SK-N-SH (cell line): Measurements from ENCODE around the gene NSUN7. TPM values are rescaled to one million over a fixed set of nuclear protein-coding genes. Genes with fewer than 3 reads are reported as not detected.

ENCODE experiments used
- CTCF ChIA-PET: fragments of 300-600, 350-600 bp; formaldehyde crosslinking; extraction: SDS; loops from one replicate; lab custom pipeline; 2021; lab: Yijun Ruan, JAX
- POLR2A ChIA-PET: fragments of 350-600 bp; sonication (Branson Sonifier 250); formaldehyde crosslinking; extraction: SDS; loops from one replicate; lab custom pipeline; 2020; ENCODE audit warnings: antibody characterized with exemption, inconsistent platforms; lab: Yijun Ruan, JAX
- DNase-seq: peaks from one replicate; pipeline ENCODE4 v3.0.0; 2012
- H2AFZ ChIP-seq: fragments of 200-600 bp; sonication (generic); 2 replicates; pipeline ENCODE4 v1.8.1; 2016; ENCODE audit warnings: antibody characterized with exemption, mild to moderate bottlenecking, low read depth
- H3F3A ChIP-seq: fragments of 200-600 bp; sonication (generic); replicated peaks from 2 replicates; pipeline ENCODE3; 2016; ENCODE audit warnings: antibody characterized with exemption, mild to moderate bottlenecking; ENCODE audit not compliant: insufficient read depth
- H3K27ac ChIP-seq, 2 experiments: fragments of 200-500 bp in 1 of 2; fragments of 200-600 bp in 1 of 2; sonication (Bioruptor generic) in 1 of 2; sonication (generic), shearing (Covaris generic) in 1 of 2; 2 replicates each; pipeline versions ENCODE4 v1.5.1 to v1.6.1; 2014 to 2016; ENCODE audit warnings: low read depth in 2 of 2, inconsistent platforms in 1 of 2, low read length in 1 of 2, mild to moderate bottlenecking in 1 of 2, mixed read lengths in 1 of 2
- H3K27me3 ChIP-seq: fragments of 200-600 bp; sonication (generic), shearing (Covaris generic); 2 replicates; pipeline ENCODE4 v1.6.1; 2016; ENCODE audit warnings: mixed run types; ENCODE audit not compliant: insufficient read depth
- H3K36me3 ChIP-seq, 2 experiments: fragments of 200-500 bp in 1 of 2; fragments of 200-600 bp in 1 of 2; sonication (Bioruptor generic) in 1 of 2; sonication (generic) in 1 of 2; replicated peaks in 1 of 2; 2 replicates each; pipeline versions ENCODE3 to v1.5.1; 2014 to 2016; ENCODE audit warnings: low read length in 1 of 2, mild to moderate bottlenecking in 1 of 2; ENCODE audit not compliant: insufficient read depth in 2 of 2, control insufficient read depth in 1 of 2
- H3K4me1 ChIP-seq, 2 experiments: fragments of 200-500 bp in 1 of 2; fragments of 200-600 bp in 1 of 2; sonication (Bioruptor generic) in 1 of 2; sonication (generic), shearing (Covaris generic) in 1 of 2; 2 replicates each; pipeline versions ENCODE4 v1.5.1 to v1.6.1; 2014 to 2016; ENCODE audit warnings: low read depth in 1 of 2, low read length in 1 of 2, mixed run types in 1 of 2; ENCODE audit not compliant: insufficient read depth in 2 of 2, control insufficient read depth in 1 of 2
- H3K4me2 ChIP-seq: fragments of 200-600 bp; sonication (generic), shearing (Covaris generic); 2 replicates; pipeline ENCODE4 v1.6.1; 2017; ENCODE audit warnings: mixed run types
- H3K4me3 ChIP-seq, 2 experiments: fragments of 200-500 bp in 1 of 2; fragments of 200-600 bp in 1 of 2; sonication (Bioruptor generic) in 1 of 2; sonication (generic), shearing (Covaris generic) in 1 of 2; 2 replicates each; pipeline versions ENCODE4 v1.5.1 to v1.8.1; 2014 to 2016; ENCODE audit warnings: low read depth in 2 of 2, inconsistent platforms in 1 of 2, low read length in 1 of 2, mild to moderate bottlenecking in 1 of 2, mixed read lengths in 1 of 2, moderate library complexity in 1 of 2
- H3K79me2 ChIP-seq: fragments of 200-600 bp; sonication (generic); 2 replicates; pipeline ENCODE4 v1.8.1; 2017; ENCODE audit warnings: mild to moderate bottlenecking; ENCODE audit not compliant: insufficient read depth
- H3K9ac ChIP-seq: fragments of 200-600 bp; sonication (generic); 2 replicates; pipeline ENCODE4 v1.6.1; 2017; ENCODE audit warnings: mixed run types
- H3K9me2 ChIP-seq: fragments of 200-600 bp; sonication (generic); 2 replicates; pipeline ENCODE4 v1.6.1; 2017; ENCODE audit warnings: mixed run types
- H3K9me3 ChIP-seq: fragments of 200-600 bp; sonication (generic); 2 replicates; pipeline ENCODE4 v1.6.1; 2017; ENCODE audit warnings: mixed run types, mild to moderate bottlenecking, moderate library complexity
- H4K20me1 ChIP-seq: fragments of 200-600 bp; sonication (generic); 2 replicates; pipeline ENCODE4 v1.6.1; 2017; ENCODE audit warnings: mild to moderate bottlenecking, mixed run types; ENCODE audit not compliant: insufficient read depth
- CTCF ChIP-seq: fragments of 200-600 bp; sonication (generic); IDR thresholded peaks from 2 replicates; pipeline ENCODE4 v1.6.1; 2017; ENCODE audit warnings: antibody characterized with exemption, mild to moderate bottlenecking, moderate library complexity
- ELF1 ChIP-seq: IDR thresholded peaks from 2 replicates; pipeline ENCODE4 v1.4.0; 2012
- EZH2phosphoT487 ChIP-seq: fragments of 200-600 bp; sonication (generic); IDR thresholded peaks from 2 replicates; pipeline ENCODE4 v1.6.1; 2017; ENCODE audit warnings: low read depth, mixed run types, mild to moderate bottlenecking, antibody characterized with exemption, moderate library complexity, borderline replicate concordance
- FOXJ3 ChIP-seq: sonication (generic); formaldehyde crosslinking; IDR thresholded peaks from 2 replicates; pipeline ENCODE4 v1.5.1; 2020; ENCODE audit warnings: mild to moderate bottlenecking, missing genetic modification reagents
- GATA2 ChIP-seq: sonication (generic); formaldehyde crosslinking; IDR thresholded peaks from 2 replicates; pipeline ENCODE4 v1.5.0; 2020; ENCODE audit warnings: mild to moderate bottlenecking, missing genetic modification reagents
- IRF3 ChIP-seq: fragments of 150-350 bp; IDR thresholded peaks from 2 replicates; pipeline ENCODE4 v1.6.1; 2016; ENCODE audit warnings: mild to moderate bottlenecking, low read depth, low read length
- NRF1 ChIP-seq: IDR thresholded peaks from 2 replicates; pipeline ENCODE4 v1.6.1; 2012; ENCODE audit warnings: low read depth, mild to moderate bottlenecking, low read length
- POLR2AphosphoS5 ChIP-seq: IDR thresholded peaks from 2 replicates; pipeline ENCODE4 v1.6.1; 2012; ENCODE audit warnings: low read depth, low read length
- RCOR1 ChIP-seq: fragments of 150-350 bp; IDR thresholded peaks from 2 replicates; pipeline ENCODE4 v1.6.1; 2017; ENCODE audit warnings: antibody characterized with exemption, low read length
- REST ChIP-seq: IDR thresholded peaks from 2 replicates; pipeline ENCODE4 v1.6.1; 2012; ENCODE audit warnings: mild to moderate bottlenecking, low read depth, low read length, moderate library complexity
- SMC3 ChIP-seq: IDR thresholded peaks from 2 replicates; pipeline ENCODE4 v1.6.1; 2012; ENCODE audit warnings: low read depth, low read length, improper control_type of control experiment
- TAF1 ChIP-seq: IDR thresholded peaks from 2 replicates; pipeline ENCODE4 v1.6.1; 2012; ENCODE audit warnings: low read depth, mild to moderate bottlenecking, low read length, moderate library complexity, borderline replicate concordance
- TEAD4 ChIP-seq: IDR thresholded peaks from 2 replicates; pipeline ENCODE4 v1.4.0; 2012; ENCODE audit warnings: mild to moderate bottlenecking, borderline replicate concordance; ENCODE audit not compliant: insufficient read depth
- USF2 ChIP-seq: fragments of 150-350 bp; IDR thresholded peaks from 2 replicates; pipeline ENCODE4 v1.6.1; 2017; ENCODE audit warnings: antibody characterized with exemption, low read length, low read depth, borderline replicate concordance
- YY1 ChIP-seq: IDR thresholded peaks from 2 replicates; pipeline ENCODE4 v1.4.0; 2012; ENCODE audit warnings: low read depth, mild to moderate bottlenecking
- WGBS: methylation state at CpG from one replicate; pipeline ENCODE4 v1.1.6; 2017; ENCODE audit warnings: low lambda C conversion rate; 5-methylcytosine and 5-hydroxymethylcytosine counted together
- polyA plus RNA-seq, 3 experiments: library from polyadenylated mRNA; depleted of rRNA; stranded (reverse); fragments of >200 nt; gene quantifications; 2 replicates each; pipeline ENCODE4 v1.2.3, GENCODE V29; 2012

The NSUN7 gene
- polyA plus RNA-seq, 1 of the 3 experiments (the other 2 are of a cell fraction): 0.28 TPM

- Histone ChIP-seq H3K27ac (no peak overlapping the region), H3K4me3 (0 out of 4 replicates have a peak overlapping the region, but pooled peaks of 1 of the 2 experiments have one; percentile 24), H3F3A (no peaks in the 10 kb centered on the region)
- TF ChIP-seq EZH2phosphoT487 (no peak), TAF1 (no peak), USF2 (no peak), FOXJ3 (CRISPR knock-in tag) (no peak), IRF3 (no peak), TEAD4 (no peak), GATA2 (CRISPR knock-in tag) (no peak)
- TF ChIP-seq, all 33 proteins: peak for 0
- CTCF ChIA-PET: interaction anchor here (0.7 to 1.9 kb wide), 3 partner anchors 13 to 218 kb away, joined by 3 to 7 read pairs (median 5); no protein-coding TSS in a partner anchor
- H3K9me3 ChIP-seq: no peaks in the 10 kb centered on the region
- H3K9me2 ChIP-seq: no peaks in the 10 kb centered on the region
- H2AFZ ChIP-seq: no peak overlapping the region
- peaks cover 0 to 3% of the 10 kb centered on the region in 2 experiments; a peak in 1 of 4 replicates for H3K4me1 ChIP-seq
- H3K36me3 ChIP-seq: no peaks in the 10 kb centered on the region
- no peak overlapping the region for H3K4me2 ChIP-seq
- no peaks in the 10 kb centered on the region for H3K27me3 ChIP-seq
- no peak for DNase-seq
- POLR2A ChIA-PET: no interaction called here
- H3K9ac ChIP-seq: no peak overlapping the region
- H3K79me2 ChIP-seq: no peaks in the 10 kb centered on the region
- no peaks in the 10 kb centered on the region for H4K20me1 ChIP-seq
Observed at GRCh38 chr4:40731361-40731760, 18.4 kb upstream of the NSUN7 start.

GRCh38 chr4:40731792-40732245, 17.9 kb upstream of the NSUN7 start:
- Histone ChIP-seq H3F3A (no peaks in the 10 kb centered on the region), H3K9me3 (no peaks in the 10 kb centered on the region), H3K4me3 (peak overlapping the region in 1 of 2 experiments; percentile 24; a peak in 1 of 4 replicates), H3K4me2 (no peak overlapping the region), H3K27ac (no peak overlapping the region), H2AFZ (no peak overlapping the region), H3K4me1 (peaks cover 0 to 3% of the 10 kb centered on the region in 2 experiments; a peak in 1 of 4 replicates), H3K9ac (no peak overlapping the region), H3K27me3 (no peaks in the 10 kb centered on the region), H3K79me2 (no peaks in the 10 kb centered on the region), H3K36me3 (no peaks in the 10 kb centered on the region), H4K20me1 (no peaks in the 10 kb centered on the region), H3K9me2 (no peaks in the 10 kb centered on the region)
- ChIA-PET CTCF (interaction anchor here (0.7 to 1.9 kb wide), 4 partner anchors 13 to 481 kb away, joined by 3 to 7 read pairs (median 6); no protein-coding TSS in a partner anchor), POLR2A (no interaction called here)
- peak; percentile 28 for DNase-seq
- 55% methylated on average over 6 of the region's 6 CpGs for WGBS
- TF ChIP-seq IRF3: no peak
- no peak for TF ChIP-seq ELF1
- TF ChIP-seq POLR2AphosphoS5: no peak
- TF ChIP-seq GATA2 (CRISPR knock-in tag): no peak
- TF ChIP-seq USF2: no peak
- no peak for TF ChIP-seq SMC3
- no peak for TF ChIP-seq NRF1
- no peak for TF ChIP-seq RCOR1
- TF ChIP-seq REST: no peak
- no peak for TF ChIP-seq YY1
- no peak for TF ChIP-seq CTCF
